Calu3 (cell line): ENCODE measurements around the gene GYPB. TPM values are rescaled to one million over a fixed set of nuclear protein-coding genes. Genes with fewer than 3 reads are reported as not detected.
"Not testable (repeated sequence)": the region's sequence is repeated elsewhere in the genome, so short reads cannot be mapped to it uniquely, and the experiment has no call there.

ENCODE experiments used
- BruUV-seq: library from RNA; stranded (reverse); fragments of 400-500 nt; replicated peaks from 2 replicates; lab custom pipeline; 2021; lab: Mats Ljungman, UMichigan
- CTCF ChIA-PET: fragments of 300-600 bp; sonication (Branson Sonifier 250); formaldehyde crosslinking; loops from one replicate; lab custom pipeline; 2022; ENCODE audit warnings: antibody characterized with exemption; lab: Charles Lee
- DNase-seq: peaks from one replicate; pipeline ENCODE4 v3.0.0; 2022
- H3K27ac Mint-ChIP-seq: one replicate; pipeline ENCODE4 v1.8.0; 2022; ENCODE audit warnings: mixed read lengths; ENCODE audit not compliant: unreplicated experiment
- H3K27me3 Mint-ChIP-seq: one replicate; pipeline ENCODE4 v1.8.0; 2022; ENCODE audit warnings: mixed read lengths; ENCODE audit not compliant: unreplicated experiment
- H3K36me3 Mint-ChIP-seq: one replicate; pipeline ENCODE4 v1.8.0; 2022; ENCODE audit warnings: mild to moderate bottlenecking, moderate library complexity, mixed read lengths; ENCODE audit not compliant: insufficient read depth, unreplicated experiment
- H3K4me1 Mint-ChIP-seq: one replicate; pipeline ENCODE4 v1.8.0; 2022; ENCODE audit warnings: mild to moderate bottlenecking, low read depth, mixed read lengths; ENCODE audit not compliant: unreplicated experiment
- H3K4me3 Mint-ChIP-seq: one replicate; pipeline ENCODE4 v1.8.0; 2022; ENCODE audit warnings: mild to moderate bottlenecking, low read depth, moderate library complexity, mixed read lengths; ENCODE audit not compliant: unreplicated experiment
- H3K9me3 Mint-ChIP-seq: one replicate; pipeline ENCODE4 v1.8.0; 2022; ENCODE audit warnings: low read depth, mixed read lengths; ENCODE audit not compliant: unreplicated experiment
- intact Hi-C: fragments of 100-400 bp; cut with micrococcal nuclease; formaldehyde crosslinking; loops from one replicate; pipeline ENCODE4 v1.10.0; 2022; ENCODE audit not compliant: unreplicated experiment
- total RNA-seq: library from RNA; stranded (reverse); gene quantifications from 2 replicates; pipeline ENCODE4 v1.2.3, GENCODE V29; 2022

The GYPB gene
- total RNA-seq, 1 experiment from 2014 or later: not detected

DNA sequence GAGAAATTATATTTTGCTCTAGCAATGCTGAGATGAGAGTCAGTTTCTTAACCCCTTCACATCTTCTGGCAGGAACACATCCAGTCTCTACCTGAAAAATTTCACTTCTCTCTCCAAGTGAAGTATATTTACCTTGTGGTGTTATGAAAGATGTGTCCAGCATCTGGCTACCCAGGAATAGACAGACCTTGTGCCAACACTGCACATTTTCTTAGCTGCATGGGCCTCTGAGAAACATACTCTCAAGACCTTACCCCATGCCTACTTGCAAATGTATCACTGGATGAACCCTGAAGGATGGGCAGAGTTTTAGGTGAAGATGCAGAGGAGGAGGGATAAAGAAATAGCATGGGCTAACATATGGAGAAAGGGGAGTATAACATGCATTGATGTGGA, 13.6 kb downstream of the GYPB start:
- H3K36me3 Mint-ChIP-seq, intact Hi-C loops, H3K4me3 Mint-ChIP-seq, H3K9me3 Mint-ChIP-seq, DNase-seq, BruUV-seq, H3K4me1 Mint-ChIP-seq, H3K27ac Mint-ChIP-seq, H3K27me3 Mint-ChIP-seq: not testable (repeated sequence)
- CTCF ChIA-PET: interaction anchor here (0.6 kb wide), 1 partner anchor 19 kb away, joined by 3 read pairs; no protein-coding TSS in a partner anchor

DNA sequence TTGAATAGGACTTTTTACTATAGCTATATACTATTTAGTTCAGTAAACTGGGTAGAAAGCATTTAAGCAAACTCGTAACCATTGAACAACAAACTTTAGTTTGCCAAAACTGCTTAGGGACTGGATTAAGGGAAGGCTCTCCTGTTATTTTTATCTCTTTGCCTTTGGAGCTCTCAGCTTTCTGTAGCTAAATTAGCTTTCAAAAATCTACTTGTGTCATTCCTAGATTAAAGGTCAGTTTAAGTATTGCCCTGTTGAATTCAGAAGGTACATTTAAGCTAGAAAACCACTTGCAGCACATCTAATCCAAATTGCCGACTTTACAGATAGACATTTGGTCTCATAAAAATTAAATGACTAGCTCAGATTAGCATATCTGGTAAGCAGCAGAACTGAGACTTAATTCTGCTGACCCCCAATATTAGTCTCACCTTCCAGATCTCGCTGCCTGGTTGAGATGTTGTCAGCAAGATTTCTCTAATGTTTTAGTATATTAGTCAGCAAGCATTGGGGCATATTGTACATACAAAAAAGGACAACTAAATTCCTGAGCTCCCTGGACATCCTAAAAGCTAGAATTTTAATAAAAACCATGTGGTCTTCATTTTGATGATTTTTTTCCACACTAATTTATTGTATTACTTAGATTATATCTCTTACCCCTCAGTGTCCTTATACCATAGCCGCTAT, 14.2 kb downstream of the GYPB start:
- H3K27ac Mint-ChIP-seq, H3K36me3 Mint-ChIP-seq, H3K4me1 Mint-ChIP-seq, H3K4me3 Mint-ChIP-seq, BruUV-seq, H3K9me3 Mint-ChIP-seq, H3K27me3 Mint-ChIP-seq, intact Hi-C loops, DNase-seq, CTCF ChIA-PET: not testable (repeated sequence)

DNA sequence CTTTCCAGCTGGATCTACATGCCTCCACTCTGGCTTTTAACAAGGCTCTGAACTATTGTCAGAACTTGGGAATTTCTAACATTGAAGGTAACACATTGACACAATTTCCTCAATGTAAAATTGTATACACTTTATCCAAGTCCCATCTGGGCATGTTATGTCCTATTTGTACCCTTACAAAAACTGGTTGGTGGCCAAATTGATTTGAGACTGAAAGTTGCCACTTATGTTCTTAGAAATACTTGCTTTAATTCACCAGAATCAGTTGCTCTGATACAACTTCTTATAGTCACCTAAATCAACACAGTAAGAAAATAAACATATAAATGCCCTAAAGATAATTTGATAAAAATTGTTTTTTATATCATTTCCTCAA, 15.3 kb downstream of the GYPB start:
- not testable (repeated sequence) for H3K9me3 Mint-ChIP-seq

DNA sequence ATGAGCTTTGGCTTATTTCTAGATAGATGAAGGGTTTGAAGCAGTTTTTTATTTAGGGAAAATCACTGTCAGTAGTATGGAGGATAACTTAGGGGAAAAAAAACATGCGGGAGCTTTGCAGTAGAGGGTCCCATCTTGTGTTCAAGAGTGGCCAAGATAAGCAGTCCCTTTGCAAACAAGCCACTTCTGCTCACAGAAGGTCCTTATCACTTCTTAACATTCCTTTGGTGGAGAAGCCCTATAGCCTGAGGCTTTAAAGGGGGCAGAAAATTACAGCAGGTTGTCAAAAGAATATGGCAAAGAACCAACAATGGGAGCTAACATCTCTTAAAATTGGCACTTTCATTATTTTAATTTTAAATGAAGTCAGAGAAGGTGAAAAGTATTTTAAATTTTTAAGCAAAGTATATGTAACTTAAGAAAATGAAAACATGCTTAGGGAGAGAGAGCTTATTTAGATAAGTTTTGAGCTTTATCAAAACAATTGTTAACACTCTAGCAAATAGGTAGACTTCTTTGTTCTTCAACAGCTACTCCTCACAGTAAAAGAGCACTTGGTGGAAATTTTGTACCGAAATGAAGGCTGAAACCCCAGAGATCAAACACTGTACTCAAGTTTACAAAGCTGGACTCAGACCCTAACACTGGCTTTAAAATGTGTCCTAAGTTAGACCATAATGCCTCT, 15.8 kb downstream of the GYPB start:
- intact Hi-C loops, H3K27ac Mint-ChIP-seq, H3K4me1 Mint-ChIP-seq, H3K9me3 Mint-ChIP-seq, H3K4me3 Mint-ChIP-seq, H3K27me3 Mint-ChIP-seq, H3K36me3 Mint-ChIP-seq, BruUV-seq, DNase-seq, CTCF ChIA-PET: not testable (repeated sequence)

More for the DNA sequence above, 15.3 kb downstream of the GYPB start:
- H3K4me3 Mint-ChIP-seq, CTCF ChIA-PET, H3K27ac Mint-ChIP-seq, H3K27me3 Mint-ChIP-seq, H3K36me3 Mint-ChIP-seq, BruUV-seq, H3K4me1 Mint-ChIP-seq, intact Hi-C loops, DNase-seq: not testable (repeated sequence)

DNA sequence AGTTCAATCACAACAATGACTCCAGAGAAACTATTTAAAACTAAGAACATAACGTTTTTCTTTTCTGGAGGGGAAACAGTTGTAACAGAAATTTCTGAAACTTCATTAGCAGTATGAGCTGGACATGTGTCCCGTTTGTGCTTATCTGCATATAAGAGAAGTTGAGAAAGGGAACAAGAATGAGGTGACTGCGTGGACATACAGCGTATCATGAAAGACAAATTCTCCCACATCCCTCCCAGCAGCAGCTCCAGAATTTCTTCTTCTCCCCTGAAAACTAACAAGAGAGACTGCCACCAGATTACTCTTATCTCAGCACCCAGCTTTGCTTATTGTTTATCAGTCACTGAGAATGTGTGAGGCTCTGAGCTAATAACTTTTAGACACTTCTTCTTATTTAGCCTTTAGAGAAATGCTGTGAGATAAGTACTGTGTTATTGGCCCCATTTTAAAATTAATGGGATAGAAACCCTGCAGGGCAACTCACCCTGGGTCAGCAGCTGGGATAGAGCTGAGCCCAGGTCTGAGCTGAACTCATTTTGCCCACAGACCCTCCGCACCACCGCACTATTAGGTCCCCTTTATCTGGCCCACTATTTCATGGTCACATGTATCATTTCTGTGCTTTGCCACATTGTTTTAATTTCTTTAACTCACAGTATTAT, 18.7 kb downstream of the GYPB start:
- H3K27me3 Mint-ChIP-seq, H3K9me3 Mint-ChIP-seq, H3K4me3 Mint-ChIP-seq, DNase-seq, CTCF ChIA-PET, H3K36me3 Mint-ChIP-seq, BruUV-seq, H3K27ac Mint-ChIP-seq, H3K4me1 Mint-ChIP-seq, intact Hi-C loops: not testable (repeated sequence)

DNA sequence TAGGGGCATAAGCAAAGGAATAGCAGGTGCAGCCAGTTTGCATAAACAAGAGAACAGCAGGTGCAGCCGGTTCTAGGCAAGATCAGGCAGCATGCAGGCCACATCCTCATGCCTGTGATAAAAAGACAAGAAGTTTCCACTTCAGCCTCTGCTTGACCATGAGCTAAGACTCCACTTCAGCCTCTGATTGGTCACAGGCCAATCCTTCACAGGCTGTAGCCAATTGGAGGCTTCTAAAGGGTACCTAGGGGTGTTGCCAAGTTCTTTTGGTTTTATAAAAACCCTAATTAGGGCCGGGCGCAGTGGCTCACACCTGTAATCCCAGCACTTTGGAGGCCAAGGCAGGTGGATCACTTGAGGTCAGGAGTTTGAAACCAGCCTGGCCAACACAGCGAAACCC, 23.0 kb downstream of the GYPB start:
- H3K36me3 Mint-ChIP-seq, H3K4me3 Mint-ChIP-seq, DNase-seq, H3K27ac Mint-ChIP-seq, BruUV-seq, intact Hi-C loops, CTCF ChIA-PET, H3K4me1 Mint-ChIP-seq, H3K9me3 Mint-ChIP-seq, H3K27me3 Mint-ChIP-seq: not testable (repeated sequence)

DNA sequence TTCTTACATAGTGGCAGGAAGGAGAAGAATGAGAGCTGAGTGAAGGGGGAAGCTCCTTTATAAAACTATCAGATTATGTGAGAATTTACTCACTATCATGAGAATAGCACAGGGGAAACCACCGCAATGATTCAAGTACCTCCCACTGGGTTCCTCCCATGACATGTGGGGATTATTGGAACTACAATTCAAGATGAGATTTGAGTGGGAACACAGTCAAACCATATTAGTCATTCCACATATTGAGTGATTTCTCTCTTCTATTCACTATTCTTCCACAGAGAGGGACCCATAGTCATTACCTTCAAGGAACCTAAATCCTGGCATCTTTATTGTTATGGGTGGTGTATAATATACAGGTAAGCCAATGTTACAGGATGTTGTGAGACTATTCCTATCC, 27.4 kb downstream of the GYPB start:
- H3K4me1 Mint-ChIP-seq, H3K4me3 Mint-ChIP-seq, intact Hi-C loops, DNase-seq, H3K27ac Mint-ChIP-seq, H3K36me3 Mint-ChIP-seq, BruUV-seq, H3K27me3 Mint-ChIP-seq, CTCF ChIA-PET, H3K9me3 Mint-ChIP-seq: not testable (repeated sequence)

DNA sequence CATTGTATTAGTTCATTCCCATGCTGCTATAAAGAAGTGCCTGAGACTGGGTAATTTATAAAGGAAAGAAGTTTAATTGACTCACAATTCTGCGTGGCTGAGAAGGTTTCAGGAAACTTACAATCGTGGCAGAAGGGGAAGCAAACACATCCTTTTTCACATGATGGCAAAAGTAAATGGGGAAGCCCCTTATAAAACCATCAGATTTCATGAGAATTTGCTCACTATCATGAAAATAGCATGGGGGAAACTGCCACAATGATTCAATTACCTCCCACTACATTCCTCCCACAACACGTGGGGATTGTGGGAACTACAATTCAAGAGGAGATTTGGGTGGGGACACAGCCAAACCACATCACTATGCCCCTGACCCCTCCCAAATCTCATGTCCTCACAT, 28.5 kb downstream of the GYPB start:
- CTCF ChIA-PET, H3K36me3 Mint-ChIP-seq, H3K27ac Mint-ChIP-seq, H3K4me3 Mint-ChIP-seq, DNase-seq, H3K27me3 Mint-ChIP-seq, intact Hi-C loops, H3K4me1 Mint-ChIP-seq, H3K9me3 Mint-ChIP-seq, BruUV-seq: not testable (repeated sequence)
